Urinary bladder (tissue), 4 donors: ENCODE measurements around the gene LZTR1. TPM values are rescaled to one million over a fixed set of nuclear protein-coding genes. Genes with fewer than 3 reads are reported as not detected.
A peak's percentile ranks its signal among the peaks of the same experiment; 100 is the strongest.

ENCODE experiments used
- DNase-seq: peaks from one replicate; pipeline ENCODE4 v3.0.0-alpha.2; 2015; ENCODE audit errors: extremely low spot score
- H3K27ac ChIP-seq: one replicate; pipeline ENCODE4 v1.5.1; 2013; ENCODE audit warnings: low read depth, mild to moderate bottlenecking, moderate library complexity
- H3K36me3 ChIP-seq: one replicate; pipeline ENCODE4 v1.6.1; 2013; ENCODE audit warnings: mild to moderate bottlenecking, moderate library complexity; ENCODE audit not compliant: insufficient read depth
- H3K4me1 ChIP-seq: one replicate; pipeline ENCODE4 v1.6.1; 2013; ENCODE audit warnings: mild to moderate bottlenecking, moderate library complexity; ENCODE audit not compliant: insufficient read depth
- H3K4me3 ChIP-seq: one replicate; pipeline ENCODE4 v1.5.1; 2013; ENCODE audit warnings: low read depth, low read length
- WGBS: extraction: QIAGEN DNeasy Blood & Tissue Kit; methylation state at CpG from one replicate; pipeline ENCODE4 v1.1.7; 2013; 5-methylcytosine and 5-hydroxymethylcytosine counted together
- polyA plus RNA-seq: library from polyadenylated mRNA; stranded (reverse); fragments of 200-250 nt; gene quantifications from one replicate; pipeline ENCODE4 v1.2.3, GENCODE V29; 2013
- total RNA-seq: library from RNA; depleted of rRNA; stranded (reverse); fragments of >200 nt; gene quantifications from one replicate; pipeline ENCODE4 v1.2.3, GENCODE V29; 2014
- donor health status: healthy with polysubstance abuse.
- donor health status: healthy.

Gene LZTR1
- total and polyA plus RNA-seq, 2 donors: 42.8 to 48.1 TPM

GRCh38 chr22:21025266-21025665 lies 43.2 kb downstream of the LZTR1 start:
- H3K4me1 ChIP-seq: no peaks in the 10 kb centered on the region
- 71% methylated on average over 8 of the region's 8 CpGs for WGBS
- H3K36me3 ChIP-seq: no peaks in the 10 kb centered on the region
- peak overlapping the region; percentile 4 for H3K27ac ChIP-seq
- H3K4me3 ChIP-seq: no peak overlapping the region
- DNase-seq: no peak

GRCh38 chr22:21025763-21026755 lies 44.0 kb downstream of the LZTR1 start:
- Histone ChIP-seq H3K4me3 (no peak overlapping the region), H3K27ac (peak overlapping the region; percentile 4), H3K36me3 (no peaks in the 10 kb centered on the region), H3K4me1 (no peaks in the 10 kb centered on the region)
- no peak for DNase-seq
- WGBS: 85% methylated on average over 27 of the region's 27 CpGs

GRCh38 chr22:21026783-21027692 lies 44.9 kb downstream of the LZTR1 start:
- Histone ChIP-seq H3K36me3 (no peaks in the 10 kb centered on the region), H3K4me3 (no peak overlapping the region), H3K27ac (no peak overlapping the region), H3K4me1 (no peaks in the 10 kb centered on the region)
- DNase-seq: no peak
- 62% methylated on average over 14 of the region's 14 CpGs for WGBS

- H3K27ac ChIP-seq: no peak overlapping the region
- no peak for DNase-seq
- H3K36me3 ChIP-seq: no peaks in the 10 kb centered on the region
- no peaks in the 10 kb centered on the region for H3K4me1 ChIP-seq
- 95% methylated on average over 13 of the region's 13 CpGs for WGBS
- H3K4me3 ChIP-seq: no peak overlapping the region
Observed at GRCh38 chr22:21028277-21029251, 46.5 kb downstream of the LZTR1 start.

- no peak overlapping the region for H3K27ac ChIP-seq
- 66% methylated on average over 12 of the region's 12 CpGs for WGBS
- H3K4me3 ChIP-seq: no peak overlapping the region
- no peaks in the 10 kb centered on the region for H3K4me1 ChIP-seq
- DNase-seq: no peak
- no peaks in the 10 kb centered on the region for H3K36me3 ChIP-seq
Observed at GRCh38 chr22:21029486-21030025, 47.5 kb downstream of the LZTR1 start.

- DNase-seq: no peak
- no peaks in the 10 kb centered on the region for H3K36me3 ChIP-seq
- H3K27ac ChIP-seq: no peak overlapping the region
- WGBS: 93% methylated on average over 15 of the region's 15 CpGs
- no peaks in the 10 kb centered on the region for H3K4me1 ChIP-seq
- no peak overlapping the region for H3K4me3 ChIP-seq
Observed at GRCh38 chr22:21030032-21030431, 47.9 kb downstream of the LZTR1 start.

- Histone ChIP-seq H3K4me3 (no peak overlapping the region), H3K4me1 (no peaks in the 10 kb centered on the region), H3K27ac (no peak overlapping the region), H3K36me3 (no peaks in the 10 kb centered on the region)
- WGBS: 94% methylated on average over 40 of the region's 40 CpGs
- no peak for DNase-seq
Observed at GRCh38 chr22:21030621-21031544, 48.8 kb downstream of the LZTR1 start.

- Histone ChIP-seq H3K27ac (no peak overlapping the region), H3K4me3 (no peak overlapping the region), H3K4me1 (no peaks in the 10 kb centered on the region), H3K36me3 (no peaks in the 10 kb centered on the region)
- WGBS: 86% methylated on average over 18 of the region's 18 CpGs
- no peak for DNase-seq
Observed at GRCh38 chr22:21031545-21032036, 49.5 kb downstream of the LZTR1 start.

GRCh38 chr22:21032037-21032867 lies 50.2 kb downstream of the LZTR1 start, which contains the start of gene SLC7A4:
TSS of gene SLC7A4 (minus strand) at chr22:21032561. CDS start at chr22:21031812, 749 bp downstream.
- no peak within 1 kb of the TSS for H3K27ac ChIP-seq
- no peak for DNase-seq
- no peaks in the 10 kb centered on the region for H3K36me3 ChIP-seq
- peak within 1 kb of the TSS; percentile 16 for H3K4me3 ChIP-seq
- no peaks in the 10 kb centered on the region for H3K4me1 ChIP-seq
- 7% methylated on average over 59 of the region's 59 CpGs for WGBS

- Histone ChIP-seq H3K4me3 (no peak overlapping the region), H3K36me3 (no peaks in the 10 kb centered on the region), H3K27ac (no peak overlapping the region), H3K4me1 (no peaks in the 10 kb centered on the region)
- DNase-seq: no peak
- WGBS: 77% methylated on average over 12 of the region's 12 CpGs
Observed at GRCh38 chr22:21032868-21033688, 51.0 kb downstream of the LZTR1 start.
